GM12892 (cell line): ENCODE measurements around the gene ZNF460.

Experiments used
- POLR2A ChIP-seq: IDR thresholded peaks from 2 replicates; pipeline ENCODE4 v1.6.1; 2011; ENCODE audit warnings: low read depth, low read length, control low read depth
- POLR2AphosphoS5 ChIP-seq: IDR thresholded peaks from 2 replicates; pipeline ENCODE4 v1.6.1; 2011; ENCODE audit warnings: low read depth, low read length, control low read depth
- TAF1 ChIP-seq: IDR thresholded peaks from 2 replicates; pipeline ENCODE4 v1.6.1; 2011; ENCODE audit warnings: low read depth, mild to moderate bottlenecking, control low read depth, low read length, borderline replicate concordance

- TF ChIP-seq POLR2A (no peak), POLR2AphosphoS5 (no peak), TAF1 (no peak)
Measured at GRCh38 chr19:57280962-57281400, 696 bp downstream of the ZNF460 start.
